HEK293T (cell line): ENCODE measurements around the gene CKS1B.

Experiments used
- FOXA1 ChIP-seq: fragments of 450-650 bp; IDR thresholded peaks from 2 replicates; pipeline ENCODE4 v1.6.1; 2016; ENCODE audit warnings: mild to moderate bottlenecking
- FOXM1 ChIP-seq: fragments of 450-650 bp; IDR thresholded peaks from 2 replicates; pipeline ENCODE4 v1.6.1; 2017; ENCODE audit warnings: mild to moderate bottlenecking, borderline replicate concordance
- HDGF ChIP-seq: fragments of 450-650 bp; IDR thresholded peaks from 2 replicates; pipeline ENCODE4 v1.6.1; 2017; ENCODE audit warnings: antibody characterized with exemption, borderline replicate concordance
- PKNOX1 ChIP-seq: fragments of 450-650 bp; IDR thresholded peaks from 2 replicates; pipeline ENCODE4 v1.6.1; 2016
- SUZ12 ChIP-seq: fragments of 450-650 bp; IDR thresholded peaks from 2 replicates; pipeline ENCODE4 v1.6.1; 2016; ENCODE audit warnings: mild to moderate bottlenecking

GRCh38 chr1:154955039-154955717 is 19.3 kb upstream of the CKS1B start:
- TF ChIP-seq FOXA1 = no peak
- TF ChIP-seq PKNOX1 = no peak
- TF ChIP-seq FOXM1 = no peak
- no peak for TF ChIP-seq HDGF
- TF ChIP-seq SUZ12 = no peak
